SW 1271 (cell line): Measurements from ENCODE around the gene CRIP2.

Experiments
- DNase-seq, 2 experiments: peaks; one replicate each; lab custom pipeline; 2025; lab: John Stamatoyannopoulos, UW

The CRIP2 gene

DNA sequence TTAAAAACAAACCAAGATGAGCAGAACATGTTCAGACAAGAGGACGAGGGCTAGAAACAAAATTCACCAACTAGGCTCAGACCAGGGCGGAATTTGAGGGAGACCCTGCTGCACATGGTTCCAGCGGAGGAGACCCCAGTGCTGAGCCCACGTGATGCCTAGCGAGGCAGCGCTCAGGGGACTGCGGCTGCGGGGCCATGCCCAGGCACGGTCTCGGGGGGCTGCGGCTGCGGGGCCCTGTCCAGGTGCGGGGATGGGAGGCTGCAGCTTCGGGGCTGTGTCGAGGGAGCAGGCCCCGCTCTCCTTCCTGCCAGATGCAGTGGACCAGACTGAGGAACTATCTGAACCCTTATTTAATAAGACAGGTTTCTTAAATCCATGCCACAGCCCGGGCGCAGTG lies 12.7 kb upstream of the CRIP2 start:
- DNase-seq: no peak

DNA sequence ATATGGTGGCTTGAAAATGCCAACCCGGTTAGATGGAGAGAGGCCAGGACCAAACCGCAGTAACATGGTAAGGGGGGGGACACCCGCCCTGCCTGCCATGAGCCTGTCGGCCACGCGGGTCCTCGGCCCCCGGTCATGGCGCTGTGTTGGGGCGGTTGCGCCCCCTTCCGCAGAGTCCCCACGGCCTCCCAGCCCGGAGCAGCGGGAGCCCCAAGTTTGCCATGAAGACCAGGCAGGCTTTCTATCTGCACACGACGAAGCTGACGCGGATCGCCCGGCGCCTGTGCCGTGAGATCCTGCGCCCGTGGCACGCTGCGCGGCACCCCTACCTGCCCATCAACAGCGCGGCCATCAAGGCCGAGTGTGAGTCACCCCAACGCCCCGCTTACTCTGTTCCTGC lies 10.1 kb upstream of the CRIP2 start:
- no peak for DNase-seq

DNA sequence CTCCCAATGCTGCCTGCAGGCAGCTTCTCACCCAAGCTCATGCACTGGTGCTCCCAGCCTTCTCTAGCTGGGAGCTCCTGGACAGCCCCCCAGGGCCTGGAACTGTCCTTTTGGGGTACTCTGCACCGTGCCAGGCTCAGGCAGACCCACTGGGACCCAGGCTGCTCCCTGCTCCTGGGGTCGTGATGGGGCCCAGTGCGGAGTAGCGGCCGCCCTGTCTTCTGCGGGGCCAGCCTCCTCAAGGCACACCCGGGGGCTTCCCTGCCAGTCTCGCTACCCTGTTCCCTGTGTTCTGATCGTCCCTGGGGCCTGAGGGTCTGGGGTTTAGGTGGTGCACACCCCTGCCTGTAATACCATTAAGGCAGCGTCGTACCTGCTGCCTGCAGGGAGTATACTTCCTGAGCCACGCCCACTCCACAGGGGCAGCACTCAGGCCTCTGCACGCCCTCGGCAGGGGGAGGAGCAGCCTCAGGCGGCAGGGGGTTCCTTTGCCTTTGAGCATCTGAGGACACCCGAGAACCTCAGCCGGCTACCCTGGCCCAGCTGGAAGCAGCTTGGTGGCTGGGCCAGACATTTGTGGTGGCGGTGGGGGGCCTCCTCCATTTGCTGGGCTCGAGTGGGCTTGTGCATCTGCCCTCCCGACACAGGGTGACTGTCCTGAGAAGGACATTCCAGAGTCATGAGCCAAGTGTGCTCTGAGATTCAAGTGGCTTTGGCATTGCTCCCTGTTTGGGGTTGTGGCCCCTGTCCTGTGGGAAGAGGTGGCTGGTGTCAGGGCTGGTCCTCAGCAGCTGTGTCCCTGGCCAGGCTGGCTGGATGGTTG lies 9.2 kb upstream of the CRIP2 start:
- DNase-seq: peak; percentile 36 to 57

DNA sequence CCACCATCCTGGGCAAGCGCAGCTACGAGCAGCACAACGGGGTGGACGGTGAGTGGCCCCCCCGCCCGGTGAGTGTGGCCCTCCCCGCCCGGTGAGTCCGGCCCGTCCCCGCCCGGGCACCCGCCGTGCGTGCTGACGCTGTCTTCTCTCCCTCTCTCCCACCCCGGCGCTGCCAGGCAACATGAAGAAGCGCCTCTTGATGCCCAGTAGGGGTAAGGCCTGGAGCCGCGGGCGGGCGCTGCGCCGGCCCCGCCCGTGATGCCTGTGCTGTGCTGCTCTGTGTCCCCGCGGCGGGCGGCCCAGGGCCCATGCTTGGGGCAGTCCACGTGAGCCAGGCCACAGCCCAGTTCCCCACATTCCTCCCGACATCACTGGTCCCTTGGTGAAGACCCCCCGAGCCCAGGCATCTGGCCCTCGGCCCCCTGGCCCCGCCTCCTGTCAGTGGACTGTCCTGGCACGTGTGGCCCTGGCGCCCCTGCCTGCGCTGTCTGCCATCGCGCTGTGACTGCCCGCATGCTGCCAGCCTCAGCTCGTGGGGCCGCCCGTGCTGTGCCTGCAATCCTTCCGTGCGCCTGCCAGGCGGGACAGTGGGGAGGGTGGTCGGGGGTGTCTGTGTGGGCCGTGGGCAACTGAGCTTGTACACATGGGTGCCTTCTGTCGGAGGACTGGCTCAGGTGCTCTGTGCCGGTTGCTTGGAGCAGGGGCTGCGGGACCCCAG lies 7.9 kb upstream of the CRIP2 start:
- no peak for DNase-seq

DNA sequence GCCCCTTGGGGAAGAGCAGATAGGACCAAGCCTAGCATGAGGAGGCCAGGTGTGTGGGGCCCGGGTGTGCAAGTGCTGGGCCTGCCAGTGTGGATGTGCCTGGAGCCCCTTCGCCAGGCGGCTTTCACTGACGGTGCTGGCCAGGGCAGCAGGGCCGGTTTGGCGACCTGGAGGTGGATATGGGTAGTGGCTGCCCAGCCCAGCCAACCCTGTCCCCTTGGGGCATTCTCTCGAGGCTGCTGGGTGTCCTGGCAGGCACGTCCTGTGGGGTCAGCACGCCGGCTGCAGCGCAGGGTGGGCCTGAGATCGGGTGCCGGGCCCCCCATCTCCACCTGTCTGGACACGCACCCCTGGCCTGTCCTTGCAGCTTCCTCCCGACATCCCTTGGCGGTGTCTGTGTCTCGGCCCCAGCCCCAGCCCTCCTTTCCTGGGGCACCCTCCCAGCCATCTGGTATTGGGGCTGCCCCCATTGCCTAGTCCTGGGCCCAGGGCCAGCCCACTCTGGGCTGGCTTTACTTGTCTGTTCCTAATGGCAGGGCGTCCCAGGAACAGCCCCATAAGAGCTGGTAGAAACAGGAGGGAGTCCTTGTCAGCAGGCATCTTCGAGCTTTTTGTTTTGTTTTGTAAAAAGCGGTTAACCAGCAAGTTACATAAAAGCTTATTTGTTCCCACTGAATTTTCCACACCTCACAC lies 7.2 kb upstream of the CRIP2 start:
- no peak for DNase-seq

GRCh38 chr14:105467942-105468471 lies 6.6 kb upstream of the CRIP2 start:
- no peak for DNase-seq

GRCh38 chr14:105468621-105469241 lies 5.9 kb upstream of the CRIP2 start:
- no peak for DNase-seq

- DNase-seq: no peak
These were observed 4.9 kb upstream of the CRIP2 start for GRCh38 chr14:105469456-105470349.

- no peak for DNase-seq
These were observed 4.0 kb upstream of the CRIP2 start for GRCh38 chr14:105470350-105471296.

GRCh38 chr14:105471297-105471821 lies 3.3 kb upstream of the CRIP2 start:
- no peak for DNase-seq

DNA sequence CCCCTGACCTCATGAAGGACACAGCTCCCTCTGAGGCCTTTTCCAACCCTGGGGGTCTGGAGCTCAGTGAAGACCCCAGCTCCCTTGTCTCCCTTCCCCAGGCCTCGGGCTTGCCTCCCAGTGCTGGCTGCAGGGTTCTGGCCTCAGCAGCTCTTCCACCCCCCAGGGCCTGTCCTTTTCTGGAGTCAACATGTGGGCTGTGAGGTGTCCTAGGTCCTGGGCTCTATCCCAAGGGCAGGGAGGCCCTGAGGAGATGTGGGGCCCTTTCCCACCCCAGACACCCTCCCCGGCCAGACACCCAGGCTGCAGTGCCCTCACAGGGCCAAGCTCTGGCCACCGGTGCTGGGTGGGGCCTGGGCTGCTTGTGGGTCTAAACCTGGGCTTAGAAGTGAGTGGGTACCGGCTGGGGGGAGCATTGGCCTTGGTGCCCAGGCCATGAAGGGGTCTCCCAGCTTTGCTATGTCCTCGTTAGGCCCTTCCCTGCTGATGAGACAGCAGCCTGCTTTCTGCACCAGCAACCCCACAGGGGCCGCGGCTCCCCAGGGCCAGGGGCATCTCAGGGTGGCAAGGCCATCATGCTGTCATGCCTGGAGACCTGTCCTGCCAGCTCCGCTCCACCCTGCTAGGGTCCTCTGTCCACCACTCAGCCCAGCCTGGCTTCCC lies 2.7 kb upstream of the CRIP2 start:
- no peak for DNase-seq

DNA sequence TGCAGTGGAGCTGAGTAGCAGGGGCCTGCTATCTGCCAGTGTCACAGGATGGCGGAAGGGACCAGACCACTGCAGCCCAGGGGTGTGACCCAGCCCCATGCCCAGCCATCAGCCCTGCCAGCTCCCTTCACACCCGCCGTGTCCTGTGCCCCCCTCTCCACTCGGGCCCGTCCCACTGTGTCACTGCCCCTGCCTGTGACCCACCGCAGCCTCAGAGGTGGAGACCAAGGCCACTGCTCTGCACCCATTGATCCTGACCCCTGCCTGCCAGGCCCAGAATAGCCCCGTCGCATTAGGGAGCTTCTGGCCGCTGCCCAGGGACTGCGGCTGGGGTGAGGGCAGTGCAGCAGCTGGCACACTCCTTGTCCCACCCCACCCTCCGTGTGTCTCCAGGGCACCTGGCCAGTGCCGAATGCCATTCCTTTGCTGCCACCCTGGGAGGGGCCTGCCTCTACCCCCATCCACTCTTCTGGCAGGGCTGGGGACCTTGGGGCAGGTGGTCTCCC lies 2.1 kb upstream of the CRIP2 start:
- no peak for DNase-seq

- no peak for DNase-seq
These were observed 1.5 kb upstream of the CRIP2 start for GRCh38 chr14:105473033-105473676.

DNA sequence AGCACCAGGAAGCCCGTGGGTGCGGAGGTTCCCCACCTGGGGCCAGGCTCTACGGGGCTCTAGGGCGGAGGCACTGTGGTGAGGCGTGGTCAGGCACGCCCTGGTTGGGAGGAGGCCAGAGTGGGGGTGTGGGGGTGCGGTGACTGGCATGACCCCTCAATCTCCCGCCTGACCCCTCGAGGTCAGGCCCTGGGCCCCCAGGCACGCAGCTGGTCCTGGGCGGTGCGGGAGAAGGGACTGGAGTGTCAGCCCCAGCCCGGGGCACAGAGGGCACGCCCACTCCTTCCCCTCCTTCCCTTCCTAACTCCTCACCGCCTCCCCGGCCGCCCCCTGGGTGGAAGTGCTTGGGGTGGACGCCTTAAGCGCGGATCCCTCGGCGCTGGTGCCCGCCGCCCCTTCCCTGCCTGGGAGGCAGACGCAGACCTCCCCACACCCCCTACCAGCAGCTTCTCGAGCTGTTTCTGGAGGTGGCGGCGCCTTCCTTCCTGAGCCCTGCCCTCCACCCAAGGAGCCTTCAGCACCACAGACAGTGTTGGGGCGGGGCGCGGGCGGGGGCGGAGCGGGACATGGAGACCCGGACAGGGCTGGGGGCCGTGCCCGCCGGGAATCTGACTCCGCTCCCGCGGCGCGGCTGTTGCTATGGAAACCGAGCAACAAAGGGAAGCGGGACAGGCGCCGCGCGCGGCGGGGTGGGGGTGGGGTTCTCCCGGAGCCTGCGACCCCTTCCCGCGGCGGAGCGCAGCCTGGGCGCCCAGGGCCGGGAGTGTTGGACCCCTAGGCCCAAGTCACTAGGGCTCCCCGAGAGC lies 741 bp upstream of the CRIP2 start:
- DNase-seq: peak; percentile 53 to 55

- no peak for DNase-seq
These were observed 862 bp downstream of the CRIP2 start for GRCh38 chr14:105475269-105476096.

DNA sequence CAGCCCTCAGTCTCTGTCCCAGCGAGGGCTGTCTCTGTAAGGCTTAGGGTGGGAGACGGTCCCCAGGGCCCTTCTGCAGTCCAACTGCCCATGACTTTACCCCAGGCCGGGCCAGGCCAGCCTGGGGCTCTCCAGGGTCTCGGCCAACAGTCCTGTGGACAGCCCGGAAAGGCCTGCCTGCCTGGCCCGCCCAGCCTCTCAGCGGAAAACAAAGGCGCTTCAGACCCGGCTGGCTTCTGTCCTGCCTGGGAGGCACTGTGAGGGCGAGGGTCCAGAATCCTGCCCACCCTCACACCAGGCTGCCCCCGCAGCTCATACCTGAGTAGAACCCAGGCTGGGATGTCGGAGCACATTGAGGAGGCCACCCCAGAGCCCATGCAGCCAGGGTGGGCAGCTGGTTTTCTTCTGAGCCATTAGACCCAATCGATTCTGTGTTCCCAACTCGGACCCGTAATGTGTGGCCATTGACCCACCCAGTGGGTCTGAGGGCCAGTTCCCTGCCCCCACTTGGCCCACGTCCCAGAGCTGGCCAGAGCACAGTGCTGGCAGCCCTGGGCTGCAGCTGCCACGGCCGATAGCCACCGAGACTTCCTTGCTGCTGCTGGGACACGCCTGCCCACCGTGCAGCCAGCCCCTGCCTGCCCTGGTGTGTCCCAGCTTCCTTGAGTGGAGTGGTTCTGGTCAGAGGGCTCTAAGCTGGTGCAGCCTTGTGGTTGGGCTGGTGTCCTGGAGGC lies 1.6 kb downstream of the CRIP2 start:
- no peak for DNase-seq
